HG02981 (cell line): ENCODE data around the gene C5orf47.

Source experiments
- ATAC-seq: cut with Tn5 transposase; IDR thresholded peaks from one replicate; pipeline ENCODE4 v1.9.1; 2021; ENCODE audit warnings: mild to moderate bottlenecking, moderate library complexity; ENCODE audit not compliant: unreplicated experiment

Gene C5orf47

DNA sequence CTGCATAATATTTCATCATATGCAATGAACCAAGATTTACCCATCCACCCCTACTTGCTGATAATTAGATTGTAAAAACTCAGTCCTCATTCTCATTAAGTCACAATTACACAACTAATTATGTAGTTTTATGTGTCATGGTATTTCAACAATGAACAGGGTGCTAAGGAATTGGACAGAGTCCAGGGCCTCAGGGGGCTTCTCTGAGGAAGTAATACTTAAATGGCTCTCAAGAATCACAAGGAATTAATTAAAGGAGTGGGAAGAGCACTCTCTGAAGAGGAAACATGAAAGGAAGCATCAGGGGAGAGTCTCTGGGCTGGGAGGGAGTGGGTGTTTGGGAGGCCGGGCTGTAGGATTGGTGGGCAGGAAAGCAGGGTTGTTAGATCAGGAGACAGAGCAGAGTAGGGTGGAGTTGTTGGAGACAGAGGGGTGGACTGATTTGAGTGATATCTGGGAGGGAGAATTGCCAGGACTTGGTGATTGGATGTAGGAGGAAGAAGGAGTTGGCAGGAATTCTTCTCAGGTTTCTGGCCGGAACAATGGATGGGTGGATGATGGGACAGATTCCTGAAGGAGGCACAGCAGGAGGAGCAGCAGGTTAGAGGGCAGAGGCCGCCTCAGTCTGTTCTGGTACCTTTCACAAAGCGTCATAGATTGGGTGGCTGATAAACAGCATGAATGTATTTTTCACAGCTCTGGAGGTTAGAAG lies 33.6 kb downstream of the C5orf47 start:
- ATAC-seq = no peak

DNA sequence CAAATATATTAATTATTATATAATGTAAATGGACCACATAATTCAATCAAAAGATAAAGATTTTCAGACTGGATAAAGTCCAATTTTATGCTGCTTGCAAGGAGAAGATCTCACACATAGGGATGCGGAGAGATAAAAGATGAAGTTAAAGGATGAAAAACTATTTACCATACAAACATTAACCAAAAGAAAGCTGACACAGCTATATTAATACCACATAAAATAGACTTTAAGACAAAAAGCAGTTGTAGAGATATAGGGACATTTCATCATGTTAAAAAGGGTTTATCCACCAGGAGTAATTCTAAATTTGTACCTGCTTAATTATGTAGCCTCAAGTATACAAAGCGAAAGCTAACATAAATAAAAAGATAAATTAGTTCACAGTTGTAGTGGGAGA lies 41.3 kb downstream of the C5orf47 start:
- ATAC-seq = no peak

DNA sequence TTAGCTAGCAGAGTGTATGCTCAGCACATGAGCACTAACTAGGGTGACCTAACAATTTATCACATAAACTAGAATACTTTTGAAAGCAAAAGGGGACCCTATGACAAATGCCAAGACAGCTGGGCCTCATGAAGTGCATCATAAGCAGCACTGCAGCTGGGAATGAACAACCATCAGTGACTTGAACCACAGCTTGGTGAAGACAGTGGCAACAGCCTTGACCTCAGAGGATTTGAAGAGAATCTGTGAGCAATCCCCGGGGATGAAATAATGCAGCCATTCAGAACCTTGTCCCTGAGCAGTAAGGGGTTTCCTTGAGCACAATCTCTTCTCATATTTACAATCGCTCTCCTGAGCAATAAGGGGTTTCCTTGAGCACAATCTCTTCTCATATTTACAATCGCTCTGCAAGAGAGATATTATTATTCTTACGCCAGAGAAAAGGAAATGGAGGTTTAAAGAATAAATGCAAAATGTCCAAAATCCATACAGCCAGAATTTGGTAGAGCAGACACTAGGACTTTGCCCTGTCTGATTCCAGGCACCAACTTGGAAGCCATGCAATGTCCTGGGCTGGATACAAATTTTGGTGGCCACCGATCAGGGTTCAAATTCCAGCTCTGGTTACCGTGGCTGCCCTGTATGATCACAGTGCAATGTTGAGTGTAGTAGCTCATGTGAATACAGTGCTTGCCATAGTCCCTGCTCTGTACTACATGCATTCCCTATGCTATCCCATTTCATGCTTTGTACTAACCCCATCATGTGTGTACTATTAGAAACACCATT lies 55.7 kb downstream of the C5orf47 start:
- no peak for ATAC-seq

DNA sequence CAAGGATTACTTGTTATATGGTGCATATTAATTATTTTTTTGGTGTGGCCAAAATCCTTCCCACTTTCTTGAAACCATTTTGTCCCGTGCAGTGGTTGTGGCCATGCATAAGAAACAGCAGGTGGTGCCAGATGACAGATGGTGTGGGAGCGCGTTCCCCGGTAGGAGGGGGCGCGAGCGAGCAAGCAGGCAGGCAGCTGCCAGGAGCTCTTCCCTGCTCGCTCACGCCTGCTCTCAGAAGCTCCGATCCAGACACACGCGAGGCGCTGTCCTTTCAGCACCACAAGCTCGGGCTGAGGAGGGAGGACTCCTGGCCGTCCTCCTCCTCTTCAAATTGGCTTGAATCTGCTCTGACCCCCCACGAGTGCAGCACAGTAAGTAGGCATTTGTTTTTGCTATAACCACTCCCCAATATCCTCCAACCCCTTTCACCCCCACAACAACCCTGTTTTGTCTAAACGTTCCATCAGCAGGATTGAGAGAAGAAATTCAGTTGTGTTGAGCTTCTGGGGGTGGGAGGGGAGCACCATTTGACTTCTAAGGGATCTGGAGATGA lies 56.6 kb downstream of the C5orf47 start, which contains the start of gene NSG2:
NSG2 (plus strand) TSS at position 237 of the 556 bp plus-strand sequence. CDS start 1,050 bp downstream, outside the sequence.
- ATAC-seq = peak; percentile 93

DNA sequence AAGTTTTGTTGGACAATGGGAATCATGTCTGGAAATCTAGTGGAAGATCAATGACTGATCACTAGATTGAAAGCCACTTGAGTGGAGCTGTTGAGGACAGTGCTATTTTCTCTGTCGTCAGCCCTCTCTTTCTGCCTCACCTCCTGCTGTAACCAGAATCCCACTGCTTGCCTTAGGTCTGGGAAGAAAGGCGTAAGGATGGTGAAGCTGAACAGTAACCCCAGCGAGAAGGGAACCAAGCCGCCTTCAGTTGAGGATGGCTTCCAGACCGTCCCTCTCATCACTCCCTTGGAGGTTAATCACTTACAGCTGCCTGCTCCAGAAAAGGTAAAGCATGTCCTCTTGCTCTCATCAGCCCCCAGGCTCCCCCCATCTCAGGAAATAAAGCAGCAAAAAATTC lies 57.6 kb downstream of the C5orf47 start:
- ATAC-seq = no peak

DNA sequence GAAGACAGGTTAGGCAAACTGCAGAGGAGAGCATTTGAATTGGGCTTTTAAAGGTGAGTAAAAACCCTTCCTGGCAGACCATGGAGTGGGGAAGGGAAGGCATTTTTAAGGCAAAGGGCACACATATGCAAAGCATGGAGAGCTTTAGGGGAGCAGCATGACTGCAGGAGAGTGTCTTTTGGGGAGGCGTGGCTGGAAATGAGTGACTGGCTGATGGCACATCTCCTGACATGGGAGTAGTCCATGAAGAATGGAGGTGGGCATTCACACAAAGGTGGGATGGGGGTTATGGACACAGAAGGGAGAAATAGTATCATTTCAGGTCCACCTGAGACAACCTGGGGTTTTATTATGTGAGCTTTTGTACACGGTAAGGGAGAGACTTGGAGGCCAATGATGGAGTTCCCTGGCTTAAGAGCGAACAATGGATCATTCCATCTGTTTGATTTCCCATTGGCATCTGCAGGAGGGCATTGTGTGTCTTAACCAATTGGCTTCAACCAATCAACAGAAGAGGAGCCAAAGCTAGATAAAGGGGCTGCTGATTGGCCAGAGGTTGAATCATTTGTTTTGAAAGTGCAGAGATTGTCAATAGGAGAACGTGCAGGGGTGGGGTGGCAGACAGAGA lies 58.6 kb downstream of the C5orf47 start:
- no peak for ATAC-seq

DNA sequence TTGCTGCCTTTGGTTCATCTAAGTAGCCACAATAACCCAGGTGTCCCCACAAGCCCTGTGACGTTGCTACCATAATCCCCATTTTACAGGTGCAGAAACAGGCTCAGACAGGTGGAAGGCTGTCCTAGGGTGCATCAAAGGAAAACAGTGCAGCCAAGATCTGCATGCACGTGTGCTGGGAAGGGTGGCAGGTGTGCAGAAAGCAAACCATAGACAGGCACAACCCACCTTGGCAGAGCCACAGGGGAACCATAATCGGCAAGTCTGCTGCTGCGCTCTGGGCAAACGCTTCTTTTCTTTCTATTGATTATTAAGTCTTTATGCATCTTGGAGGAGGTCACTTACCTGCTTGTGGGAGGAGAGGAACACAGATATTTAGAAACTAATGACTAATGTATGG lies 63.7 kb downstream of the C5orf47 start:
- no peak for ATAC-seq

DNA sequence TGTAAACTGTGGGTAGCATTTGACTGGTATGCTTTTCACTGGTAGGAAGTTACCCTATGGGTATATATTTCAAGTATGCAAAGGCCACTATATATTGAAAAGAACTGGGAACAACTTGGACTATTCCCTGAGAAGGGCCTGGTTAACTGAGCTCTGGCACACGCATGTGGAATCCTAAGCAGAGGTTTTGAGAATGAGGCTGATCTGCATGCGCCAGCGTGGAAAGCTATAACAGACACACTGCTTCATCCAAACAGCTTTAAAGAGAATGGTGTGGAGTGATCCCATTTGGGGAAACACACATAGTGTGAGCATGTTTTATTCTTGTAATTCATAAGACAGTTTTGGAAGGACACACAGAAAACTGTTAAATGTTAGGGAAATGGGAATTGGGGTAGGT lies 64.9 kb downstream of the C5orf47 start:
- no peak for ATAC-seq
